HG03064 (cell line): ENCODE data around the gene TMEM190.
"Not testable (repeated sequence)": the region's sequence is repeated elsewhere in the genome, so short reads cannot be mapped to it uniquely, and the experiment has no call there.

Experiments
- ATAC-seq: cut with Tn5 transposase; IDR thresholded peaks from one replicate; pipeline ENCODE4 v1.9.1; 2021; ENCODE audit warnings: low read depth; ENCODE audit not compliant: unreplicated experiment

Gene TMEM190

DNA sequence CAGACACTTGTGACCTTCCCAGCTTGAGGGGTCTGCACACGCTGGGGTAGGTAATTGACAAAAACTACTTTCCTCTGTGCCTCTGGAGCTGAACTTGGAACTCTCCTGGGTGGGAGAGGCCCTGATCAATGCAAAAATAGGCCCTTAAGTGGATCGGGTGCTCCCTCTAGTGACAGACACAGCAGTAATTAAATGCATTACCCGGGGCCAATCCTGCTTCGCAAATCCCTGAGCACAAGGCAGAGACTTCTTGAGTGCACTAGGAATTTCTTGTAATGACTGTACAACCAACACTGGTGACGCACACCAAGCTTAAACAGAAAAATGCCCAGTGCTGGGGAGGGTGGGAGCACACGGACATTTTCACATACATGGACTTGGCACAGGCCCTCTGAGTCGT is 41.6 kb downstream of the TMEM190 start:
- no peak for ATAC-seq

DNA sequence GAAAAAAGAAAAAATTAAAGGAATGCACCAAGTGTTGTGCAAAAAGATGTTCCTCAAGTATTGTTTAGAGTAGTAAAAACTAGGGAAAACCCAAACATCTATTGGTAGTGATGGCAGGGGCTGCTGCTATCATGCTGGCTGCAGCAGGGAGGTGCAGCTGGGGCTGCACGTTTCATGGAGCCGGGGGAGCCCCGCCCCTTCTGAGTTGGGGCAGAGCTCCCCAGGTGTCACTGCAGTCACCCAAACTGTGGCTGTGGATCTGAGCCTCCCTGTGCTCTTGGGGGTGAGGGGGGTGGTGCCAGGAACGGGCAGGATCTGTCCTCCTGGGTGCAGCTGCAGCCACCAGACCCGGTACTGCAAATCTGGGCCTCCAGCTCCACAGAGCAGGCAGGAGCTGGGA is 42.5 kb downstream of the TMEM190 start:
- no peak for ATAC-seq

DNA sequence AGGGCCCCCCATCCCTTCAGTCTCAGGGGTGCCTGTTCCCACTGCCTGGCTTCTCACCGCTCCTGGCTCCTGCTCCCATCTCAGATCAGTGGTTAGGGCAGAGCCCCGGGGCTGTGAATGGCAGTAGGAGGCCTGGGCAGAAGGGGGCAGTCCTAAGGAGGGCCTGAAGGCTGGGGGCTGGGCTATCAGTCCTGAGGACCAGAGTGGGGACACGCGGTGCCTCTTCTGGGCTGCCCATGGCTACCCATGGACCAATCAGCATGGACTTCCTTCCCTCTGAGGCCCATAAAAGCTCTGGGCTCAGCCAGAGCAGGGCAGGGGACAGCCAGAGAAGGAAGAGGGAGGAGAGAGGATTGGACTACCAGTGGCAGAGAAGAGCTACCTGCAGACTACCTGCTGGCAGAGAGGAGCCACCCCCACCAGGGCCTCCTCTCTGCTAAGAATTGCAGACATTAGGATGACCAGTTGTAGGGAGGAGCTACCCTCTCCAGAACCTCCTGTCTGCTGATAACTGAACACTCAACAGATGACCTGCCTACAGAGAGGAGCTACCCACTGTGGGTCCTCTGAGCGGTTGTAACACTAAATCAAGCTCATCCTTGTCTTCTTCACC is 43.1 kb downstream of the TMEM190 start:
- no peak for ATAC-seq

GRCh38 chr19:55421281-55421680 is 44.7 kb downstream of the TMEM190 start:
- not testable (repeated sequence) for ATAC-seq

GRCh38 chr19:55423225-55424005 is 46.8 kb downstream of the TMEM190 start:
- no peak for ATAC-seq

DNA sequence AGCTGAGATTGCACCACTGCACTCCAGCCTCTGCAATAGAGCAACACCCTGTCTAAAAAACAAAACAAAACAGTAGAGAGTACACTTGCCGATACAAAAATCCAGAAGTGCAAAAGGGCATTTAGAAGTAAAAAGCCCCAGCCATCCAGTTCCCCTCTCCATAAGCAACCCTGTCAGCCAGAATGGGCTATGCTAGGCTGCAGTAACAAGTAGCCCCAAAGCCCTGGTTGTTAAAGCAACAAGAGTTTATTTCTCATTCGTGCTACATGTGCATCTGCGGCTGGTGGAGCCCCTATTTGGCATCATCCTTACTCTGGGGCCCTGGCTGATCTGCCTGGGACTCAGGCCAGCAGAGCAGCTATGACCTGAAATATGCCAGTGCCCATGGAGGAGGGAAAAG is 47.9 kb downstream of the TMEM190 start:
- ATAC-seq: no peak

DNA sequence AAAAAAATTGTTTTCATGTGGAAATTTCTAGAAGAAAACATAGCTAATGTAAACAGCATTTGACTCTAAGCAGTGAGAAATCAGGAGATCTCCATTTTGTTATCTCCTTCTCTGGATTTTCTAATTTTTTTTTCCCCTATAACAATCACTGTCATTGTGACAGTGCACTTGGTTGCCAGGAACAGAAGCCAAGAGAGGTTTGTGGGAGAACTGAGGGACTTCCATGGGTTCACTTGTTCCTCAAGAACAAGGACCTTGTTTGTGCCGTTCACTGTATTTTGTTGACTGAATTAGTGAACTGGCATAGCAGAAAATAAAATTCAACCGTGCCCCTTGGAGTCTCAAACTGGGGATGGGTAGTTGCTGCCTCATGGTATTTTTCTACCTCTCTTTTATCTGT is 49.4 kb downstream of the TMEM190 start:
- no peak for ATAC-seq
